D721Med (cell line): ENCODE data around the gene INPP4B.

ENCODE experiments used
- DNase-seq: peaks from one replicate; pipeline ENCODE4 v3.0.0; 2011; ENCODE audit warnings: low spot score; ENCODE audit not compliant: insufficient read length
- FAIRE-seq: peaks from 2 replicates; lab custom pipeline; 2011; peaks lifted over from hg19 to GRCh38; lab: Jason Lieb, UNC
- TF ChIP-seq, protein P1 (sequence below): IDR thresholded peaks from 2 replicates; pipeline ENCODE4 v1.5.1; 2012; ENCODE audit warnings: mild to moderate bottlenecking, control low read depth; ENCODE audit not compliant: insufficient read depth; ENCODE audit errors: missing control alignments

INPP4B gene

DNA sequence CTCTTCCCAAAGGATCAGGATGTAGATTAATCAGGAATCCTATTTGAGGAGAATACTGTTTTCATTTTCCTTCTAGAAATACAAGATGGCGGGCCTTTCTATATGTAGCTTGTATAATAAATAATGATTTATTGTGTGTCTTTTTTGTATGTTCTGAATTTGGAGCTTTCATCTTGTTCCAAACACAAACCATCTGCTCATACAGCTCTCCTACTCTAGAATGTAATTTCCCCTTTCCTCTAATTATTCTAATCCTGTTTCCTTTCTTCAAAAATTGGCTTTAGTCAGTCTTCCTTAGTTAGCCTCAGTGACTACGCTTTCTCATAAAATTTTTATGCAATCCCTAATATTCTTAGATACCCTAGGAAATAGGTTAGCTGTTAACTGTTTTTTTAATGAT lies 422.2 kb downstream of the INPP4B start:
- TF ChIP-seq, protein P1, sequence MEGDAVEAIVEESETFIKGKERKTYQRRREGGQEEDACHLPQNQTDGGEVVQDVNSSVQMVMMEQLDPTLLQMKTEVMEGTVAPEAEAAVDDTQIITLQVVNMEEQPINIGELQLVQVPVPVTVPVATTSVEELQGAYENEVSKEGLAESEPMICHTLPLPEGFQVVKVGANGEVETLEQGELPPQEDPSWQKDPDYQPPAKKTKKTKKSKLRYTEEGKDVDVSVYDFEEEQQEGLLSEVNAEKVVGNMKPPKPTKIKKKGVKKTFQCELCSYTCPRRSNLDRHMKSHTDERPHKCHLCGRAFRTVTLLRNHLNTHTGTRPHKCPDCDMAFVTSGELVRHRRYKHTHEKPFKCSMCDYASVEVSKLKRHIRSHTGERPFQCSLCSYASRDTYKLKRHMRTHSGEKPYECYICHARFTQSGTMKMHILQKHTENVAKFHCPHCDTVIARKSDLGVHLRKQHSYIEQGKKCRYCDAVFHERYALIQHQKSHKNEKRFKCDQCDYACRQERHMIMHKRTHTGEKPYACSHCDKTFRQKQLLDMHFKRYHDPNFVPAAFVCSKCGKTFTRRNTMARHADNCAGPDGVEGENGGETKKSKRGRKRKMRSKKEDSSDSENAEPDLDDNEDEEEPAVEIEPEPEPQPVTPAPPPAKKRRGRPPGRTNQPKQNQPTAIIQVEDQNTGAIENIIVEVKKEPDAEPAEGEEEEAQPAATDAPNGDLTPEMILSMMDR = no peak
- DNase-seq (no peak), FAIRE-seq (no peak)

DNA sequence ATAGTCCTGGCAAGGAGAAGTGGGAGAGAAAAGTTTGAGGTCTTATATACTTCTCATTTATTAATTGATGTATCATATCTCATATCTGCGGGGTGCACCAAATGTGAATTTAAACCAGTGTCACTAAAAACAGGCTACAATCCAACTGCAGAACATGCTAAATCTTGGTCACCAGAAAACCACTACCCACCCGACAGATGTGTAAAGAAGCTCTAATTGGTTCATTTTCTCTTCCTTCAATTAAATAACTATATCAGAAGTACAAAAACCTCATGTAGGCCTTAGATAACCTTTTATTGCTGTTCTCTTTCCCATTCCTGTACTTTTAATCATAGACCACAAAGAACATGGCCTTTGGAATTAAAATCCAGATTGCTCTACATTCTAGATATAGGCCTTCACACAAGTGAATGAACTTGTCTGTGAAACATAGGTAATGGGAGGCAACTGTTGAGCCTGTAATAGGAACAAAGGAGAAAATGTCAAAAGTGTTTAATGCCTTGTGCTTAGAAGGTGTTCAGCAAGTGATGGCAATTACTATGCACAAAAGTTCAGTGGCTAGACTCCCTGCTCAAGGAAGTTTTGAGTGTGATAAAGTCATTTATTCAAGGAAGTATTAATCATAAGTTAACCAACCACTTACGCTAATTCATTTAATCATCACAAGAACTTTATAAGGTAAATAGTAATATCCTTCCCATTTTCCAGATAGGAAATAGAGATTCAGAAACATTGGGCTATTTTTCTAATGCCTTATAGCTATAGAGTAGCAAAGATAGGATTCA lies 425.6 kb downstream of the INPP4B start:
- FAIRE-seq = no peak
- DNase-seq = no peak
- TF ChIP-seq, protein P1 = no peak

DNA sequence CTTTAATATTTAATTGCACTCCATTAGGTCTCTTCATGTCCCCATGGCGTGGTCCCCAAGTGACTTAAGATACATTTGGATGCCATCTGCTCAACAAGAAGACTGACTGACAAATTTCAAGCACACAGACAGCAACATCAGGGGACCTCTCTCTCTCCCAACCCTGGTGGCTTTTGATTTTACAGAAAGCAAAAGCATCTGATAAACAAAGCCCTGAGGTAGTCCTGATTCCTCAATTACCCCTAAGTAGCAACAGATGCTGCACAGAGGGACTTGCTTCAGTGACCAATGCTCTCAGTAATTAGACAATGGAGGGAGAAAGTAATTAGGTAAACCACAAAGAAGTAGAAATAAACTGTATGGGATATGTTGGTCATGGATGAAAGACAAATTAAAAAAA lies 426.4 kb downstream of the INPP4B start:
- TF ChIP-seq, protein P1 = no peak
- no peak for DNase-seq
- peak; percentile 61 for FAIRE-seq

DNA sequence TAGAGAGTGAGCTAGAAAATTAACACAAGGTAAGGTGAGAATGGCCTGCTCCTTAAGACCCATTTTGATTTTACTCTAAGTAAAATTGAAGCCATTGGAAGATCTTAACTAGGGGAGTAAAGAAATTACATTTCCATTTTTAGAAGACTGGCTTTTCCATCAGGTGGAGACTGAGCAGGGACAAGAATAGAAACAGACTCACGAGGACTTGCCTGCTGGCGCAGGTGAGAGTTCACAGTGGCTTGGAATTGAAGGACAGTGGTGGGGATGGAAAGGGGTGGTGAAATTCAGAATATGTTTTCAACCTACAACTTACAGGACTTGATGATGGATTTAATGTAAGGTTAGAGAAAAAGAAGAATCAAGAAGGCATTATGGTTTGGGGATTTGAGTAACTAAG lies 427.4 kb downstream of the INPP4B start:
- DNase-seq = no peak
- no peak for FAIRE-seq
- TF ChIP-seq, protein P1 = no peak

DNA sequence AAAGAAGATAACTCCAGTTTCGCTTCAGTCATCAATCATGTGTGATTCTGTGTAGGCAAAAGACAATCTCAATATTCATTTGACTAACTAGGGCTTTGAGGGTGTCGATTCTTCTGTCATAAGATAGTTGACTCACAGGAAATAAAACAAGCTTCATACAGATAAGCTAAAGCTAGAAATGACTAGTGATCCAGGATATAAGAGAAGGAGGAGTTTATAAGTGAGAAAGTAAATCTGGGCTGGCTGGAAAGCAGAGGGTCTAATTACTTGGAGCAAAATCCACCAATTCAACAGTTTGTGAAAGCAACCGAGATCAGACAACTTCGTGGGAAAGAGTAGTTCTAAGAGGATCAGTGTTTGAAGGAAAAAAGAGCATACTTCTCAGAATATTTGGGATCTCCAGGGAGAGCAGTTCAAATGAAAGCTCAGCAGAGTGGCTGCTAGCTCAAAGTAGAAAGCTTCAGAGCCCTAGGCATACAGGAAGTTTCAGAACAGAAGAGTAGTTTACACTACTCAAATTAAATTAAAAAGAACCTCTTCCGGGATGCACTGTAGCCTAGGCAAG lies 429.3 kb downstream of the INPP4B start:
- no peak for DNase-seq
- no peak for FAIRE-seq

DNA sequence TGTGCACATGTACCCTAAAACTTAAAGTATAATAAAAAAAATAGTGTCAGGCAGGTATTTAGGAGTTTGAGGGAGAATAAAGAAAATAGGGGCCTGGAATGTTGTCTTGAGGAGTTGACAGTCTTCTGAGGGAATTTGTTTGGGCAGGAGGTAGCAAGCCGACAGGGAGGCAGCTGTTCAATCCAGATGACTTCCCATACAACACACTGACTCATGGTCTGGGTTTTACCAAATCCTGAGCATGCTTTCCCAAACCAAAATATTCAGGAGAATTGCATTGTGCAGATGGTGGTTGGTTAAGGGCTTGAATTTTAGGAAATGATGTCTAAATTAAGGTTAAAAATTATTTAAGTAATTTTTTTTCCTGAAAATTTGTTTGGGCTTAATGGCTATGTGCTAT lies 430.0 kb downstream of the INPP4B start:
- DNase-seq = no peak
- FAIRE-seq = no peak
- TF ChIP-seq, protein P1 = no peak

More for the DNA sequence above, 429.3 kb downstream of the INPP4B start:
- TF ChIP-seq, protein P1 = no peak
